ENCODE data around the gene PHB1.
A peak's percentile ranks its signal among the peaks of the same experiment; 100 is the strongest.

The PHB1 gene

GRCh38 chr17:49364119-49364518, 50.6 kb downstream of the PHB1 start:
- no peak for DNase-seq (ENCODE audit: low read depth)
- TF ChIP-seq CTCF (IDR thresholded peaks at IDR 0.05; ENCODE audit: insufficient read depth, low read depth, low read length, missing control alignments) = no peak
- H3K4me3 ChIP-seq (ENCODE audit: low read depth, low read length) = no peak overlapping the region

DNA sequence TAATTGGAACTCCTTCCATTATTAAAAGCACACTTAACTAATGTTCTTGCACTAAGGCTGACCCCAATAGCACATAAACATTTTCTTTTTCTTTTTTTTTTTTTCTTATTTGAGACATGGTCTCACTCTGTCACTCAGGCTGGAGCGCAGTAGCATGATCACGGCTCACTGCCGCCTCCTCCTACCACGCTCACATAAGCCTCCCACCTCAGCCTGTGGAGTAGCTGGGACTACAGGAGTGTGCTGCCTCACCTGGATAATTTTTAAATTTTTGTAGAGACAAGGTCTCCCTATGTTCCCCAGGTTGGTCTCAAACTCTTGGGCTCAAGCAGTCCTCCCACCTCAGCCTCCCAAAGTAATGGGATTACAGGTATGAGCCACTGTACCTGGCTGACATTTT, 51.4 kb downstream of the PHB1 start:
- H3K4me3 ChIP-seq (ENCODE audit: low read depth, low read length) = no peak overlapping the region
- no peak for TF ChIP-seq CTCF (IDR thresholded peaks at IDR 0.05; ENCODE audit: insufficient read depth, low read depth, low read length, missing control alignments)
- DNase-seq (ENCODE audit: low read depth) = no peak

GRCh38 chr17:49362723-49363117, 52.0 kb downstream of the PHB1 start:
- DNase-seq (ENCODE audit: low read depth) = no peak
- H3K4me3 ChIP-seq (ENCODE audit: low read depth, low read length) = peak overlapping the region; percentile 59
- TF ChIP-seq CTCF (IDR thresholded peaks at IDR 0.05; ENCODE audit: insufficient read depth, low read depth, low read length, missing control alignments) = no peak

GRCh38 chr17:49361902-49362722, 52.6 kb downstream of the PHB1 start, which contains the start of gene ZNF652:
Gene ZNF652 (minus strand): TSS chr17:49362250. CDS start chr17:49317725, 44,525 bp downstream.
- TF ChIP-seq CTCF (IDR thresholded peaks at IDR 0.05; ENCODE audit: insufficient read depth, low read depth, low read length, missing control alignments) = no peak
- H3K4me3 ChIP-seq (ENCODE audit: low read depth, low read length) = peak within 1 kb of the TSS; percentile 87
- DNase-seq (ENCODE audit: low read depth) = peak; percentile 97

DNA sequence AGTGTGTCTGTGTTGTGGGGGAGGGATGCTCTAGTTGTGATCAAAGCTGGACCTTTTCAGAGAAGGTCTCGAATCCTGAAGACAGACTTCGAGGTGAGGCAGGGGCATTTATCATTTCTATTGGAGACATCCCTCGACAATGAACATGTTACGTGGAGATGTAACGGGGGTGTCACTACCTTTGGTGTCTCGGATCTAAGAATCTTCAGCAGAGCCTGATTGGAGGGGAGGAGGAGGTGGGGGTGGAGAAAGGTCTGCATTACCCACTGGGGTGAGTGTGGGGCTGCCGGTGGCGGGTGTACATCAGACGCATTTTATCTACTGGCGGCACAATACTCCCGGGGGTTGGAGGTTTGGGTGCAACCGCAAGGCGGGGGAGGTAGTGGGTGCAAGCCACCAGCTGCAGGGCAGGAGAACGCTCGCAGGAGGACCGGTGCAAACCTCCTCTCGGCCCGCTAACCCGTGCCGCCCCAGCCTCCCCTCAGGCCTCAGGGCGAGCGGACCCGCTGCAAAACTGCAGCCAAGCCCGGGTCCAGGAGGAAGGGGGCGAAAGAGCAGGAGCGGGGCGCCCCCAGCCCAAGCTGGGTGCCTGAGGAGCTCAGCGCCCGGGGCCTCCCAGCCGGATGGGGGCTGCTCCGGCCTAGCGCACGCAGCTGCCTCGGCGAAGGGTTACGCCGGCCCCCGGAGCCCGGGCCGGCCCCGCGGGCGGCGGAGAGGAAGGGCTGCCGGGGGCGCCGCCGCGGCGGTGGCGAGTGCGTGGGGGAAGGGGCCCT, 53.4 kb downstream of the PHB1 start:
- DNase-seq (ENCODE audit: low read depth) = peak; percentile 83
- TF ChIP-seq CTCF (IDR thresholded peaks at IDR 0.05; ENCODE audit: insufficient read depth, low read depth, low read length, missing control alignments) = no peak
- peak overlapping the region; percentile 87 for H3K4me3 ChIP-seq (ENCODE audit: low read depth, low read length)

- TF ChIP-seq CTCF (IDR thresholded peaks at IDR 0.05; ENCODE audit: insufficient read depth, low read depth, low read length, missing control alignments) = no peak
- DNase-seq (ENCODE audit: low read depth) = no peak
- H3K4me3 ChIP-seq (ENCODE audit: low read depth, low read length) = peak overlapping the region; percentile 87
Measured at GRCh38 chr17:49360796-49361128, 53.9 kb downstream of the PHB1 start.
